Endodermal cell (in vitro differentiated cells): ENCODE results near the gene VASP. TPM values are rescaled to one million over a fixed set of nuclear protein-coding genes. Genes with fewer than 3 reads are reported as not detected.

Experiments used
- DNase-seq: peaks from one replicate; pipeline ENCODE4 v3.0.0-alpha.2; 2017
- H3K27ac ChIP-seq: 2 replicates; pipeline ENCODE4 v1.5.1; 2013; ENCODE audit warnings: mild to moderate bottlenecking, low read depth, low read length, moderate library complexity
- H3K27me3 ChIP-seq: 2 replicates; pipeline ENCODE4 v1.6.1; 2013; ENCODE audit warnings: mild to moderate bottlenecking, low read length, moderate library complexity; ENCODE audit not compliant: insufficient read depth, control insufficient read depth, poor library complexity, severe bottlenecking
- H3K36me3 ChIP-seq: 2 replicates; pipeline ENCODE4 v1.7.0; 2013; ENCODE audit warnings: mild to moderate bottlenecking, low read length, moderate library complexity; ENCODE audit not compliant: control insufficient read depth, insufficient read depth
- H3K4me1 ChIP-seq: one replicate; pipeline ENCODE4 v1.7.0; 2013; ENCODE audit warnings: low read length; ENCODE audit not compliant: control insufficient read depth, insufficient read depth
- H3K4me3 ChIP-seq: 2 replicates; pipeline ENCODE4 v1.5.1; 2013; ENCODE audit warnings: mild to moderate bottlenecking, low read length, moderate library complexity
- H3K9ac ChIP-seq: 2 replicates; pipeline ENCODE4 v1.6.1; 2013; ENCODE audit warnings: mild to moderate bottlenecking, low read length, moderate library complexity; ENCODE audit not compliant: poor library complexity, severe bottlenecking; ENCODE audit errors: extremely low read depth
- H3K9me3 ChIP-seq: 2 replicates; pipeline ENCODE4 v1.6.1; 2013; ENCODE audit warnings: mild to moderate bottlenecking, low read length, moderate library complexity; ENCODE audit not compliant: control insufficient read depth
- H3K27ac Mint-ChIP-seq: 2 replicates; pipeline ENCODE4 v1.8.0; 2020; ENCODE audit warnings: mixed read lengths
- H3K27me3 Mint-ChIP-seq: 2 replicates; pipeline ENCODE4 v1.8.0; 2021; ENCODE audit warnings: mild to moderate bottlenecking, mixed read lengths; ENCODE audit not compliant: insufficient read depth
- H3K36me3 Mint-ChIP-seq: 2 replicates; pipeline ENCODE4 v1.8.0; 2020; ENCODE audit warnings: low read depth, mixed read lengths
- H3K4me1 Mint-ChIP-seq: 2 replicates; pipeline ENCODE4 v1.8.0; 2020; ENCODE audit warnings: mixed read lengths
- H3K4me3 Mint-ChIP-seq: 2 replicates; pipeline ENCODE4 v1.8.0; 2020; ENCODE audit warnings: mild to moderate bottlenecking, moderate library complexity, mixed read lengths
- H3K9me3 Mint-ChIP-seq: 2 replicates; pipeline ENCODE4 v1.8.0; 2020; ENCODE audit warnings: mild to moderate bottlenecking, mixed read lengths
- WGBS, 2 experiments: methylation state at CpG; one replicate each; pipeline versions ENCODE4 v1.1.5 to v1.1.7; 2013; ENCODE audit warnings: missing lambda C conversion rate in 2 of 2, mixed read lengths in 1 of 2; ENCODE audit not compliant: insufficient coverage in 1 of 2, insufficient read length in 1 of 2; 5-methylcytosine and 5-hydroxymethylcytosine counted together
- total RNA-seq, 2 donors: library from RNA; stranded (reverse); fragmentation: NEBNext Ultra II Directional in 1 of 2; extraction: Animal tissue kit (Norgen Biotek cat#: 25700) in 1 of 2; gene quantifications; 2 replicates in 1 of 2; 3 replicates in 1 of 2; pipeline ENCODE4 v1.2.1, GENCODE V29; 2021
- TF ChIP-seq, protein P1 (sequence below): fragments of 200-600 bp; sonication (generic); conservative IDR thresholded peaks from 2 replicates; pipeline ENCODE4 v1.5.0; 2021; ENCODE audit warnings: antibody characterized with exemption, mild to moderate bottlenecking

Gene VASP
- total RNA-seq, 2 donors from 2014 or later = 134 to 144 TPM

DNA sequence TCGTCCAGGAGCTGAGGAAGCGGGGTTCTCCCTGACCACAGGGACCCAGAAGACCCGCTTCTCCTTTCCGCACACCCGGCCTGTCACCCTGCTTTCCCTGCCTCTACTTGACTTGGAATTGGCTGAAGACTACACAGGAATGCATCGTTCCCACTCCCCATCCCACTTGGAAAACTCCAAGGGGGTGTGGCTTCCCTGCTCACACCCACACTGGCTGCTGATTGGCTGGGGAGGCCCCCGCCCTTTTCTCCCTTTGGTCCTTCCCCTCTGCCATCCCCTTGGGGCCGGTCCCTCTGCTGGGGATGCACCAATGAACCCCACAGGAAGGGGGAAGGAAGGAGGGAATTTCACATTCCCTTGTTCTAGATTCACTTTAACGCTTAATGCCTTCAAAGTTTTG lies 18.9 kb downstream of the VASP start:
- H3K27ac ChIP-seq = no peak overlapping the region
- DNase-seq = peak; percentile 94

DNA sequence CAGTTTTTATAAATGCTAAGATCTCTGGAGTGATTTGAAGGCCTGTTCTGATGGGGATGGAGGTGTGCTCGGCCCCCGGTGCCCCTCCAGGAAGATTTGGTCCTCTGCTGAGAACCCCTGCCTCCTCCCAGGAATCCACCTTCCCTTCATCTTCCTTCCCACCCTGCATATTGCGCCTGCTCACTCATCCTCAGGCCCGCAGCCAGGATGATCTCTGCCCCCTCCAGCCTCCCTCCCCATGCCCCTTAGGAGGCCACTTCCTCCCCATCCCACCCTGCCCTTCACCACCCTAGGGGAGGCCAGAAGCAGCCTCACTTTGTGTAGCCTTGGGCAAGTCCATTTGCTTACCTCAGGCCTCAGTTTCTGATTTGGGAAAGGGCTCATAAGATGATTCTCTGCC lies 19.7 kb downstream of the VASP start:
- no peak overlapping the region for H3K27ac Mint-ChIP-seq
- H3K9ac ChIP-seq = no peak overlapping the region
- peaks cover 10% of the 10 kb centered on the region for H3K9me3 ChIP-seq
- H3K4me3 ChIP-seq = no peak overlapping the region
- no peaks in the 10 kb centered on the region for H3K4me1 ChIP-seq
- H3K4me1 Mint-ChIP-seq = peaks cover 4% of the 10 kb centered on the region
- H3K27ac ChIP-seq = no peak overlapping the region
- WGBS, 2 experiments = 92 to 96% methylated on average over 2 to 4 of the region's 4 CpGs
- DNase-seq = no peak
- TF ChIP-seq, protein P1, sequence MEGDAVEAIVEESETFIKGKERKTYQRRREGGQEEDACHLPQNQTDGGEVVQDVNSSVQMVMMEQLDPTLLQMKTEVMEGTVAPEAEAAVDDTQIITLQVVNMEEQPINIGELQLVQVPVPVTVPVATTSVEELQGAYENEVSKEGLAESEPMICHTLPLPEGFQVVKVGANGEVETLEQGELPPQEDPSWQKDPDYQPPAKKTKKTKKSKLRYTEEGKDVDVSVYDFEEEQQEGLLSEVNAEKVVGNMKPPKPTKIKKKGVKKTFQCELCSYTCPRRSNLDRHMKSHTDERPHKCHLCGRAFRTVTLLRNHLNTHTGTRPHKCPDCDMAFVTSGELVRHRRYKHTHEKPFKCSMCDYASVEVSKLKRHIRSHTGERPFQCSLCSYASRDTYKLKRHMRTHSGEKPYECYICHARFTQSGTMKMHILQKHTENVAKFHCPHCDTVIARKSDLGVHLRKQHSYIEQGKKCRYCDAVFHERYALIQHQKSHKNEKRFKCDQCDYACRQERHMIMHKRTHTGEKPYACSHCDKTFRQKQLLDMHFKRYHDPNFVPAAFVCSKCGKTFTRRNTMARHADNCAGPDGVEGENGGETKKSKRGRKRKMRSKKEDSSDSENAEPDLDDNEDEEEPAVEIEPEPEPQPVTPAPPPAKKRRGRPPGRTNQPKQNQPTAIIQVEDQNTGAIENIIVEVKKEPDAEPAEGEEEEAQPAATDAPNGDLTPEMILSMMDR = no peak
- peaks cover 22% of the 10 kb centered on the region for H3K27me3 Mint-ChIP-seq
- peaks cover 65% of the 10 kb centered on the region for H3K36me3 ChIP-seq
- peaks cover 42% of the 10 kb centered on the region for H3K36me3 Mint-ChIP-seq
- H3K27me3 ChIP-seq = no peaks in the 10 kb centered on the region
- no peak overlapping the region for H3K4me3 Mint-ChIP-seq
- peaks cover 9% of the 10 kb centered on the region for H3K9me3 Mint-ChIP-seq

More for the DNA sequence above, 18.9 kb downstream of the VASP start:
- H3K9me3 Mint-ChIP-seq = peaks cover 2% of the 10 kb centered on the region
- H3K27me3 Mint-ChIP-seq = peaks cover 15% of the 10 kb centered on the region
- H3K4me1 ChIP-seq = no peaks in the 10 kb centered on the region
- no peak overlapping the region for H3K4me3 Mint-ChIP-seq
- peaks cover 4% of the 10 kb centered on the region for H3K4me1 Mint-ChIP-seq
- TF ChIP-seq, protein P1 = no peak
- no peak overlapping the region for H3K4me3 ChIP-seq
- WGBS, 2 experiments = 94 to 100% methylated on average over 4 to 6 of the region's 9 CpGs
- H3K9me3 ChIP-seq = peaks cover 2% of the 10 kb centered on the region
- no peak overlapping the region for H3K9ac ChIP-seq
- H3K27me3 ChIP-seq = no peaks in the 10 kb centered on the region
- H3K27ac Mint-ChIP-seq = no peak overlapping the region
- H3K36me3 Mint-ChIP-seq = peaks cover 46% of the 10 kb centered on the region
- H3K36me3 ChIP-seq = peaks cover 72% of the 10 kb centered on the region

GRCh38 chr19:45527731-45528130 lies 20.5 kb downstream of the VASP start:
- no peak overlapping the region for H3K4me3 ChIP-seq
- peak; percentile 74 for DNase-seq

More at GRCh38 chr19:45527731-45528130, 20.5 kb downstream of the VASP start:
- Mint-ChIP-seq H3K4me3 (peak overlapping the region; percentile 55), H3K4me1 (peaks cover 4% of the 10 kb centered on the region), H3K9me3 (peaks cover 14% of the 10 kb centered on the region), H3K27me3 (peaks cover 25% of the 10 kb centered on the region), H3K27ac (no peak overlapping the region), H3K36me3 (peaks cover 42% of the 10 kb centered on the region)
- Histone ChIP-seq H3K27ac (peak overlapping the region; percentile 30), H3K36me3 (peaks cover 63% of the 10 kb centered on the region), H3K9ac (no peak overlapping the region), H3K4me1 (no peaks in the 10 kb centered on the region), H3K27me3 (no peaks in the 10 kb centered on the region), H3K9me3 (peaks cover 11% of the 10 kb centered on the region)
- WGBS, 2 experiments = 91 to 96% methylated on average over 15 of the region's 15 CpGs
- TF ChIP-seq, protein P1 = peak; percentile 51
